PFSK-1 (cell line): ENCODE data around the gene ABL2.

Source experiments
- FOXP2 ChIP-seq: optimal IDR thresholded peaks from 2 replicates; pipeline ENCODE3; 2011; ENCODE audit warnings: borderline replicate concordance, control low read depth, inconsistent platforms; ENCODE audit not compliant: insufficient read depth; ENCODE audit errors: extremely low read length, extremely low read depth
- POLR2AphosphoS5 ChIP-seq: IDR thresholded peaks from 2 replicates; pipeline ENCODE4 v1.6.1; 2012; ENCODE audit warnings: low read depth, mild to moderate bottlenecking, control low read depth, low read length, moderate library complexity
- SIN3A ChIP-seq: IDR thresholded peaks from 2 replicates; pipeline ENCODE4 v1.6.1; 2012; ENCODE audit warnings: mild to moderate bottlenecking, low read length, moderate library complexity, borderline replicate concordance; ENCODE audit not compliant: insufficient read depth
- TAF1 ChIP-seq: IDR thresholded peaks from 2 replicates; pipeline ENCODE4 v1.6.1; 2012; ENCODE audit warnings: low read length, control low read depth, borderline replicate concordance; ENCODE audit not compliant: insufficient read depth
- TF ChIP-seq, protein P1 (sequence below), 2 experiments: IDR thresholded peaks; 2 replicates each; pipeline versions ENCODE4 v1.6.1 to v1.8.0; 2011 to 2012; ENCODE audit warnings: low read depth in 2 of 2, low read length in 2 of 2, control low read depth in 1 of 2, inconsistent platforms in 1 of 2, mild to moderate bottlenecking in 1 of 2, moderate library complexity in 1 of 2; ENCODE audit not compliant: insufficient read depth in 1 of 2

Gene ABL2

DNA sequence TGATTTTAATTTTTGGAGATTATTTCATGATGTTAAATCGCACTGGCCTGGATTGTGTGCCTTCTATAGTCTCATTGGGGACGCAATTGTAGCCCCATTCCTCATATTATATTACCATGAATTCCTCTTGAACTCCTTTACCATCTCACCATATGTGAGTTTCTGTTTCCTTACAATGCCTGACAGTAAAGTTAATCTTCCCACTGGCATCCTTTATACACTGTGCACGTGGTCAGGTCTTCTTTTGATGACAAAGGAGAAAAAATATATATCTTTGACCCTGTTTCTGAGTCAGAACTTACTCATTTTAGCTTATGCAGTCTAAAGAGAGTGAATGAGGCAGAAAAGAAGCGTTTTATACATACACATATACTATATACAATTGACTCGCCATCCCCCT, 774 bp upstream of the ABL2 start:
- TF ChIP-seq SIN3A (no peak), FOXP2 (no peak), POLR2AphosphoS5 (no peak), TAF1 (no peak)
- TF ChIP-seq, protein P1, sequence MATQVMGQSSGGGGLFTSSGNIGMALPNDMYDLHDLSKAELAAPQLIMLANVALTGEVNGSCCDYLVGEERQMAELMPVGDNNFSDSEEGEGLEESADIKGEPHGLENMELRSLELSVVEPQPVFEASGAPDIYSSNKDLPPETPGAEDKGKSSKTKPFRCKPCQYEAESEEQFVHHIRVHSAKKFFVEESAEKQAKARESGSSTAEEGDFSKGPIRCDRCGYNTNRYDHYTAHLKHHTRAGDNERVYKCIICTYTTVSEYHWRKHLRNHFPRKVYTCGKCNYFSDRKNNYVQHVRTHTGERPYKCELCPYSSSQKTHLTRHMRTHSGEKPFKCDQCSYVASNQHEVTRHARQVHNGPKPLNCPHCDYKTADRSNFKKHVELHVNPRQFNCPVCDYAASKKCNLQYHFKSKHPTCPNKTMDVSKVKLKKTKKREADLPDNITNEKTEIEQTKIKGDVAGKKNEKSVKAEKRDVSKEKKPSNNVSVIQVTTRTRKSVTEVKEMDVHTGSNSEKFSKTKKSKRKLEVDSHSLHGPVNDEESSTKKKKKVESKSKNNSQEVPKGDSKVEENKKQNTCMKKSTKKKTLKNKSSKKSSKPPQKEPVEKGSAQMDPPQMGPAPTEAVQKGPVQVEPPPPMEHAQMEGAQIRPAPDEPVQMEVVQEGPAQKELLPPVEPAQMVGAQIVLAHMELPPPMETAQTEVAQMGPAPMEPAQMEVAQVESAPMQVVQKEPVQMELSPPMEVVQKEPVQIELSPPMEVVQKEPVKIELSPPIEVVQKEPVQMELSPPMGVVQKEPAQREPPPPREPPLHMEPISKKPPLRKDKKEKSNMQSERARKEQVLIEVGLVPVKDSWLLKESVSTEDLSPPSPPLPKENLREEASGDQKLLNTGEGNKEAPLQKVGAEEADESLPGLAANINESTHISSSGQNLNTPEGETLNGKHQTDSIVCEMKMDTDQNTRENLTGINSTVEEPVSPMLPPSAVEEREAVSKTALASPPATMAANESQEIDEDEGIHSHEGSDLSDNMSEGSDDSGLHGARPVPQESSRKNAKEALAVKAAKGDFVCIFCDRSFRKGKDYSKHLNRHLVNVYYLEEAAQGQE (IDR thresholded peaks at IDR 0.05; ENCODE audit: insufficient read depth in 1 of 2, low read depth in 2 of 2, low read length in 2 of 2), result no peak

DNA sequence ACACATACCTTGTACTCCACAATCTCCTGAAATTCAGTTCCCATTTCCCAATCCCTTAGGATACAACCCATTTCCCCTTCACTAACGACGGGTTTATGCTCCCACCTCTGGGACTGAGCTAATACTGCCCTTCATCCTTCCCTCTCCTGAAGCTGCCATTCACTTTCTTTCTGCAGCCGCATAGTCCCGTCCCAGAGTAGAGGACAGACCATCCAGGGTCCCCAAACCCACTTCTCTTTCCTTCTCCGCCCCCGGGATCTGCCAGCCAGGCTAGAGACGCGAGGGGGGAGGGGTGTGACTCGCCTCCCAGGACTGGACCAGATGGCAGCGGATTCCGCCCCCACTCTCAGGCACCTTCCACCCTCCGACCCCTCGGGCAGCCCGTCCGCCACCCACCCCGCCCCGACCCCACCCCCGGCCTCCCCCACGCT, 679 bp downstream of the ABL2 start:
- TF ChIP-seq, protein P1 (IDR thresholded peaks at IDR 0.05; ENCODE audit: insufficient read depth in 1 of 2, low read depth in 2 of 2, low read length in 2 of 2), result no peak
- TF ChIP-seq POLR2AphosphoS5 (no peak), TAF1 (no peak), SIN3A (no peak), FOXP2 (no peak)

DNA sequence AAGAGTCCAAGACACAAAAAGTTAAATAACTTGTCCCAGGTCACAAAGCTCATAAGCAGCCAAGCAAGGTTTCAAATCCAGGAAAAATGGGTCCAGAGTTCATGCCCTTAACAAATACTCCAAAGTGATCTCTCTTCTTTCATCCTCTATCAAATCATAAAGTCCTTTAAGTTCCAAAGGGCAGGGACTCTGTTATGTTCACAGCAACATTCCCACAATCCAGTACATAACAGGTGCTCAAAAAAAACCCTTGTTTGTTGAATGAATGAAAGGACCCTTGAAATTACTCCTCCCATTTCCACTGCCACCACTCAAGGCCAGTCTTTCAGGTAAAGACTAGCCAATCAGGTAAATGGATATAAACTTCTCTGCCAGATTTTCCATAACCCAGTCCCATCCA, 2.7 kb downstream of the ABL2 start:
- TF ChIP-seq POLR2AphosphoS5 (no peak), TAF1 (no peak), FOXP2 (no peak), SIN3A (no peak)
- TF ChIP-seq, protein P1 (IDR thresholded peaks at IDR 0.05; ENCODE audit: insufficient read depth in 1 of 2, low read depth in 2 of 2, low read length in 2 of 2), result no peak

DNA sequence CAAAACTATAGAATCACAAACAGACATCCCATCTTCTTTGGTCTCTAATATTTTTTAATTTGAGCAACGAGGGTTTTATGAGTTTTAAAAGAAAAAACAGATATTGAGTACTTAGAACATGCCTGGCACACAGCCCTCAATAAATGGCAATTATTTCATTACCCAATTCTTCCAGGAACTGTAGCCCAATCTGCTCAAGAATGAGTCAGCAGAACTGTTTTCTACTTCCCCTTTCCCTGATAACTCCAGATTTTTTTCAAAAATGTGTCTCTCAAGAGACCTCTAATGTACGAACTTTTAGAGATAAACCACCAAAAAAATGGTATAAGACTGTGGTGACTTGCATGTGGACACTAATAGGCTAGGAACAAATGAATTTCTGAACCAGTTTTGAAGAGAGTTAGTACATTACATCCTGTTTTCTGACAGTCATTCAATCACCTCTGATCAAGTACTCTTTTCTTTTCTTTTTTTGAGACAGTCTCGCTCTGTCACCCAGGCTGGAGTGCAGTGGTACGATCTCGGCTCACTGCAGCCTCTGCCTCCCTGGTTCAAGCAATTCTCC, 11.5 kb downstream of the ABL2 start:
- no peak for TF ChIP-seq FOXP2

DNA sequence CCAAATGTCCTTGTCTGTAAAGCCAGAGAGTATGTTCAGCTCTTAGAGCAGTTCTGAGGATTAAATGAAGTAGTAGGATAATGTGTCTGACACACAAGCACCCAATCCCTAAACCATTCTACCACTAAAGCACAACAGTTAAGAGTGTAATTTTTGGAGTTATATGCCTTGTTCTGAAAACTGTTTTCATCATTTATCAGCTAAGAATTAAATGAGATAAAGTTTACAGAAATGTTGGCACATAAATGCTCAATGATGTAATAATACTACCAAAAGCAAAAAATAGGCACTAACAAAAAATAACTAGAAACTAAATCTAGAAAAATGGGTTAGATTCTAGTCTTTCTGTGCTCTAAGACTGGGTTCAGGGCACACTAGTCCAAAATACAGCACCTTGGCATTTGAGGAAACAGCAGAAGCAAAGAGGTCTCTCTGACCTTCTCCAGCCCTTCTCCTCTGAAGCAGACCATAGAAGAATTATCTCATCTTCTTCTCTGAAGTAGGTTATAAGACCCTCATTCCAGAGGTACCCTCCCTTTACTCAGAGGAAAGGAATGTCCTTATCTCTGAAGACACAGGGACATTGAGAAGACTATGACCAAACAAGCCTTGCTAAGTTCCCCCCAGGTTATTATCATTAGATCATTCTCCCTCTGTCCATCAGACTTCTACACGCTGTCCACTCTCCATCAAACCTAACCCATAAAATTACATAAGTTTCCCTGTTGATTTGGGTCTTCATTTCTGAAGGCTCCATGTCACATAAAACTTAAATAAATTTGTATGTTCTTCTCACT, 20.6 kb downstream of the ABL2 start:
- TF ChIP-seq, protein P1 (IDR thresholded peaks at IDR 0.05; ENCODE audit: insufficient read depth in 1 of 2, low read depth in 2 of 2, low read length in 2 of 2), result no peak
- no peak for TF ChIP-seq FOXP2
- TF ChIP-seq TAF1, result no peak
- no peak for TF ChIP-seq SIN3A
